Tibial artery (tissue), 4 donors: Measurements from ENCODE around the gene FAM161B.

ENCODE experiments used
- DNase-seq, 2 donors: peaks; one replicate each; pipeline ENCODE4 v3.0.0-alpha.2; 2019
- H3K27ac ChIP-seq, 2 donors: fragments of 200-600 bp; sonication (generic) in 1 of 2; 1 replicate in 1 of 2; 2 replicates in 1 of 2; pipeline ENCODE4 v1.5.1; 2018 to 2019; ENCODE audit warnings: mild to moderate bottlenecking in 1 of 2
- H3K27me3 ChIP-seq, 2 donors: fragments of 200-600 bp; sonication (generic) in 1 of 2; one replicate each; pipeline versions ENCODE4 v1.5.1 to v1.6.0; 2016 to 2019
- H3K36me3 ChIP-seq, 3 donors: fragments of 200-600 bp; sonication (generic) in 2 of 3; one replicate each; pipeline ENCODE4 v1.5.1; 2016 to 2019; ENCODE audit warnings: mild to moderate bottlenecking in 2 of 3
- H3K4me1 ChIP-seq, 4 donors: fragments of 200-600 bp; sonication (generic) in 2 of 4; 1 replicate in 3 of 4; 2 replicates in 1 of 4; pipeline ENCODE4 v1.5.1; 2016 to 2019
- H3K4me3 ChIP-seq, 2 donors: fragments of 200-600 bp; sonication (generic) in 1 of 2; 1 replicate in 1 of 2; 2 replicates in 1 of 2; pipeline ENCODE4 v1.5.1; 2018 to 2019; ENCODE audit warnings: mild to moderate bottlenecking in 2 of 2
- H3K9me3 ChIP-seq, 3 donors: fragments of 200-600 bp; sonication (generic) in 1 of 3; one replicate each; pipeline ENCODE4 v1.5.1; 2016 to 2019
- intact Hi-C: fragments of 100-400 bp; cut with DNase I; formaldehyde crosslinking; loops from one replicate; pipeline ENCODE4 v1.15.0; 2023; ENCODE audit warnings: low total_unique reads
- TF ChIP-seq, protein P1 (sequence below), 2 experiments: fragments of 200-600 bp in 1 of 2; fragments of 450-650 bp in 1 of 2; IDR thresholded peaks; one replicate each; pipeline ENCODE4 v1.5.1; 2017 to 2019; ENCODE audit warnings: antibody characterized with exemption in 2 of 2, mild to moderate bottlenecking in 1 of 2, moderate library complexity in 1 of 2

The FAM161B gene

DNA sequence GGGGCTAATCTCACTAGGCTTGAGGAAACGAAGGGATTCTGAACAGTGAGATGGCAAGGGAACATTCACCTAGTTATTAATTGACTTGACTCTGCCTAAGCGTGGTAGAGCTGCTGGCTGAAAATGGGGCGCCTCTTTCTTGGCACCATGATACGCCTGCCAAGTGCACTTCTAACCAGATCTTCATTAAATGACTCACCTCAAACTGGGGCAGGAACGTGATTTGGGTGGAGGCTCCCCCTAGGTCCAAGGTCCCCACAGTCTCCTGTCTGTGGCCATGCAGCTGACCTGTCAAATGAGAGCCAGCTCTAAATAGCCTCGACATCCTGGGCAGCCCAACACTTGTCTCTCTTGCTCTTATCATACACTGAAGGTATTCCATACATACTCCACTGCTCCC lies 26.2 kb upstream of the FAM161B start:
- H3K4me1 ChIP-seq = no peaks in the 10 kb centered on the region
- H3K27ac ChIP-seq = no peak overlapping the region
- intact Hi-C loops = no loop called here
- no peak overlapping the region for H3K4me3 ChIP-seq
- H3K27me3 ChIP-seq = no peaks in the 10 kb centered on the region
- TF ChIP-seq, protein P1, sequence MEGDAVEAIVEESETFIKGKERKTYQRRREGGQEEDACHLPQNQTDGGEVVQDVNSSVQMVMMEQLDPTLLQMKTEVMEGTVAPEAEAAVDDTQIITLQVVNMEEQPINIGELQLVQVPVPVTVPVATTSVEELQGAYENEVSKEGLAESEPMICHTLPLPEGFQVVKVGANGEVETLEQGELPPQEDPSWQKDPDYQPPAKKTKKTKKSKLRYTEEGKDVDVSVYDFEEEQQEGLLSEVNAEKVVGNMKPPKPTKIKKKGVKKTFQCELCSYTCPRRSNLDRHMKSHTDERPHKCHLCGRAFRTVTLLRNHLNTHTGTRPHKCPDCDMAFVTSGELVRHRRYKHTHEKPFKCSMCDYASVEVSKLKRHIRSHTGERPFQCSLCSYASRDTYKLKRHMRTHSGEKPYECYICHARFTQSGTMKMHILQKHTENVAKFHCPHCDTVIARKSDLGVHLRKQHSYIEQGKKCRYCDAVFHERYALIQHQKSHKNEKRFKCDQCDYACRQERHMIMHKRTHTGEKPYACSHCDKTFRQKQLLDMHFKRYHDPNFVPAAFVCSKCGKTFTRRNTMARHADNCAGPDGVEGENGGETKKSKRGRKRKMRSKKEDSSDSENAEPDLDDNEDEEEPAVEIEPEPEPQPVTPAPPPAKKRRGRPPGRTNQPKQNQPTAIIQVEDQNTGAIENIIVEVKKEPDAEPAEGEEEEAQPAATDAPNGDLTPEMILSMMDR (IDR thresholded peaks at IDR 0.05) = no peak
- no peak for DNase-seq
- H3K9me3 ChIP-seq = no peaks in the 10 kb centered on the region
- peaks cover 0 to 53% (median 42%) of the 10 kb centered on the region in 3 donors for H3K36me3 ChIP-seq

DNA sequence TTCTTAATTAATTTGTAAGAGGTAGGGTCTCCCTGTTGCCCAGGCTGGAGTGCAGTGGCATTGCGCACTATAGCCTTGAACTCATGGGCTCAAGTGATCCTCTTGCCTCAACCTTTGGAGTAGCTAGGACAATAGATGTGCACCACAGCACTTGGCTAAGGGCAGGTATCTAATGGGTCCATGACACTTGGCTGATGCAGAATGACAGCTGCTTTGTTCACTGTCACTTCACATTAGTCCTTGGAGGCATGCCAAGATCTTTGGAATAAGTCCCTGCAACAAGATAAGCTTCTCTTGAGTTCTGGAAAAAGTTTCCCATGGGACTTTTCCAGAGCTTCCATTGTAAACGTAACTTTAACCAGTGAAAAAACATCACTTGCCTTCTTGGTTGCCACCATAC lies 23.6 kb upstream of the FAM161B start:
- DNase-seq = no peak
- intact Hi-C loops = no loop called here
- TF ChIP-seq, protein P1 (IDR thresholded peaks at IDR 0.05) = no peak
- Histone ChIP-seq H3K4me1 (no peaks in the 10 kb centered on the region), H3K27ac (no peak overlapping the region), H3K27me3 (no peaks in the 10 kb centered on the region), H3K9me3 (no peaks in the 10 kb centered on the region), H3K36me3 (peaks cover 0 to 72% (median 59%) of the 10 kb centered on the region in 3 donors), H3K4me3 (no peak overlapping the region)

DNA sequence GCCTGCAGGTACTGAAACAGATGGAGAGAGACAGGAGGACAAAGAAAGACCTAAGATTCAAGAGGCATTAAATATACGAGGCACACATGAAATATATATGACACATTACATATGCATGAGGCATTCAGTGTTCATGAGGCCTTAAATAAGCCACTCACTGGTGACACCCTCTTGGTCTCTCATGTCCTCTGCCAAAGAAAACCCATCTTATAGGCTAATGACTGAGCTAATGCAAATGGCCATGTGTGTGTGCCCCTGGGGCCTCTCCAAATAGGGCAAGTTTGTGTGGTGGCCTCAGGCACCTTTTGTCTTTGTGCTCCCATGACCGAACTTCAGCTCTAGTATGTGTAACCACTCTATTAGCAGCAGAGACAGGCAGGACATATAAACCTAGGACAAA lies 19.0 kb upstream of the FAM161B start:
- TF ChIP-seq, protein P1 (IDR thresholded peaks at IDR 0.05) = no peak
- Histone ChIP-seq H3K27ac (no peak overlapping the region), H3K4me3 (no peak overlapping the region), H3K27me3 (no peaks in the 10 kb centered on the region), H3K9me3 (no peaks in the 10 kb centered on the region), H3K36me3 (peaks cover 1 to 88% (median 45%) of the 10 kb centered on the region in 3 donors), H3K4me1 (no peaks in the 10 kb centered on the region)
- intact Hi-C loops = no loop called here
- no peak for DNase-seq

DNA sequence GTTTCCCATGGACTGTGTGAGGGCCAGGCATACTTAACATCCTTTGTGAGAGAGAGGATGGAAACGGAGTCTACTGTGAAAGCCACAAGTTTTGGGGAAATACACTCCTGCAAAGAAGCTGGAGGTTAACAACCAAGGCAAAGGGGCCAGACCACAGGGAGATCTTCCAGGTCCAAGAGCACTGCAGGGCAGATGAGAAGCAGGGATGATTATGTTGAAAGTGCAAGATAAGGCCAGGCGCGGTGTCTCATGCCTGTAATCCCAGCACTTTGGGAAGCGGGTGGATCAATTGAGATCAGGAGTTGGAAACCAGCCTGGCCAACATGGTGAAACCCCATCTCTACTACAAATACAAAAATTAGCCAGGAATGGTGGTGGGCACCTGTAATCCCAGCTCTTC lies 15.3 kb upstream of the FAM161B start:
- TF ChIP-seq, protein P1 (IDR thresholded peaks at IDR 0.05) = no peak
- intact Hi-C loops = no loop called here
- Histone ChIP-seq H3K36me3 (peaks cover 38 to 96% (median 58%) of the 10 kb centered on the region in 3 donors), H3K9me3 (no peaks in the 10 kb centered on the region), H3K4me1 (no peaks in the 10 kb centered on the region), H3K27me3 (no peaks in the 10 kb centered on the region), H3K4me3 (no peak overlapping the region), H3K27ac (no peak overlapping the region)
- DNase-seq = no peak

DNA sequence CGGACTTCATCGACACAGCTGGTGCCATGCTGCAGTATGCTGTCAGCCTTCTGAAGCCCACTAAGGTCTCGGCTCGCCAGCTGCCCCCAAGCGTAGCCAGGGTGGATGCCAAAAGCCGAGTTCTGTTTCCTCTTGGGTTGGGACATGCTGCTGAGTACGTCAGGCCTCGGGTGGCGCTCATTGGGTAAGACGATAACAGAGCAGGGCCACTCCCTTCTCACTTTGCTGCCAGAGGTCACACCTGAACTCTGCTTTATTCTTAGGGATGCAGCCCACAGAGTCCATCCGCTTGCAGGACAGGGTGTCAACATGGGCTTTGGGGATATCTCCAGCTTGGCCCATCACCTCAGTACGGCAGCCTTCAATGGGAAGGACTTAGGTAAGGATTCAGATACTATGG lies 11.3 kb upstream of the FAM161B start:
- Histone ChIP-seq H3K4me3 (no peak overlapping the region), H3K27me3 (no peaks in the 10 kb centered on the region), H3K36me3 (peaks cover 77 to 97% (median 77%) of the 10 kb centered on the region in 3 donors), H3K9me3 (no peaks in the 10 kb centered on the region), H3K27ac (no peak overlapping the region), H3K4me1 (no peaks in the 10 kb centered on the region)
- intact Hi-C loops = no loop called here
- DNase-seq = no peak
- TF ChIP-seq, protein P1 (IDR thresholded peaks at IDR 0.05) = no peak

DNA sequence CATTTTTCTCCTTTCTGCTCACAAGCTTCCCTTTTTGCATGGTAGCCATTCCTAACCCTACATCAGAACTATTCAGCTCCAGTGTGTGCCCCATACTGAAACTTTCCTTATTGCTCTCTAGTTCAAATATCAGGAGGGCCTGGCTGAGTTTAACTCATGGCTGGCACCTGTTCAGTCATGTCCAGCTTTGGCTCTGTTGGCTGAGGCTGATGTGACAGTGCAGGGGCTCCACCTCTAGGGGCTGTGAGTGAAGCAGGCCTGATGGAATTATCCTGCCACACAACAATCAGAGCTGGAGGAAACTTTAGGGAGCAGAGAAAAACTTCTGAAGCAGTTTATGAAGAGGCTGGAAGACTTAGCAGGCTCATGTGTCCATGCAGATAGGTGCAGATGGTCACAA lies 8.7 kb upstream of the FAM161B start:
- TF ChIP-seq, protein P1 (IDR thresholded peaks at IDR 0.05) = no peak
- no peaks in the 10 kb centered on the region for H3K27me3 ChIP-seq
- no peaks in the 10 kb centered on the region for H3K4me1 ChIP-seq
- H3K9me3 ChIP-seq = no peaks in the 10 kb centered on the region
- H3K36me3 ChIP-seq = peaks cover 88 to 100% (median 94%) of the 10 kb centered on the region in 3 donors
- no peak overlapping the region for H3K4me3 ChIP-seq
- no peak overlapping the region for H3K27ac ChIP-seq
- no peak for DNase-seq
- intact Hi-C loops = no loop called here
